ENCODE measurements around the gene RGL3.

GRCh38 chr19:11400798-11401197 lies 18.3 kb downstream of the RGL3 start:
- TF ChIP-seq REST (IDR thresholded peaks at IDR 0.05) (no peak), FOXA2 (IDR thresholded peaks at IDR 0.05) (no peak), ATF3 (IDR thresholded peaks at IDR 0.05) (no peak), CTCF (IDR thresholded peaks at IDR 0.05; ENCODE audit: low read depth, low read length, missing input control) (no peak), TAF1 (conservative IDR thresholded peaks at IDR 0.05) (no peak), RAD21 (IDR thresholded peaks at IDR 0.05) (no peak), SP1 (IDR thresholded peaks at IDR 0.05) (no peak)

Data from liver (tissue), 3 donors.